K562 (cell line): ENCODE results near the gene ALG12. TPM values are rescaled to one million over a fixed set of nuclear protein-coding genes. Genes with fewer than 3 reads are reported as not detected.

ENCODE experiments used
- ARID3B ChIP-seq: fragments of 250-450 bp; sonication (Bioruptor Pico); IDR thresholded peaks from 2 replicates; pipeline ENCODE4 v1.4.0; 2020; ENCODE audit warnings: borderline replicate concordance
- ATF2 ChIP-seq: sonication (generic); formaldehyde crosslinking; IDR thresholded peaks from 2 replicates; pipeline ENCODE4 v1.8.1; 2022; ENCODE audit warnings: missing genetic modification reagents
- EWSR1 ChIP-seq: fragments of 450-650 bp; IDR thresholded peaks from 2 replicates; pipeline ENCODE4 v1.6.1; 2018; ENCODE audit warnings: borderline replicate concordance, mild to moderate bottlenecking, low read depth, moderate library complexity; ENCODE audit not compliant: partially characterized antibody
- HNRNPL ChIP-seq: fragments of 200-400 bp; formaldehyde crosslinking; IDR thresholded peaks from 2 replicates; pipeline ENCODE4 v1.6.1; 2017; ENCODE audit warnings: low read depth, mild to moderate bottlenecking, low read length
- KDM1A ChIP-seq, 2 experiments: fragments of 450-650 bp; IDR thresholded peaks; 2 replicates each; pipeline ENCODE4 v1.6.1; 2016; ENCODE audit warnings: mild to moderate bottlenecking in 2 of 2
- MEIS2 ChIP-seq: fragments of 450-650 bp; IDR thresholded peaks from 2 replicates; pipeline ENCODE4 v1.6.1; 2014; ENCODE audit warnings: mild to moderate bottlenecking; ENCODE audit not compliant: partially characterized antibody
- NFE2 ChIP-seq: IDR thresholded peaks from 2 replicates; pipeline ENCODE4 v1.6.1; 2014; ENCODE audit warnings: antibody characterized with exemption, low read depth
- NKRF ChIP-seq: fragments of 450-650 bp; IDR thresholded peaks from 2 replicates; pipeline ENCODE4 v1.6.1; 2016; ENCODE audit warnings: borderline replicate concordance
- PYGO2 ChIP-seq: fragments of 450-650 bp; IDR thresholded peaks from 2 replicates; pipeline ENCODE4 v1.6.1; 2016; ENCODE audit warnings: mild to moderate bottlenecking, missing genetic modification characterization, moderate library complexity, missing compliant biosample characterization
- RNF219 ChIP-seq: fragments of 250-450 bp; sonication (Bioruptor Pico); IDR thresholded peaks from 2 replicates; pipeline ENCODE4 v1.5.0; 2022; ENCODE audit warnings: mild to moderate bottlenecking
- RREB1 ChIP-seq: fragments of 250-450 bp; sonication (Bioruptor Pico); IDR thresholded peaks from 2 replicates; pipeline ENCODE4 v1.4.0; 2020
- SIX5 ChIP-seq, 2 experiments: IDR thresholded peaks; 2 replicates each; pipeline ENCODE4 v1.6.1; 2011; ENCODE audit warnings: low read length in 2 of 2, borderline replicate concordance in 1 of 2, low read depth in 1 of 2, mild to moderate bottlenecking in 1 of 2, moderate library complexity in 1 of 2; ENCODE audit not compliant: insufficient read depth in 1 of 2
- SMAD1 ChIP-seq: fragments of 150-350 bp; IDR thresholded peaks from 2 replicates; pipeline ENCODE4 v1.6.1; 2014; ENCODE audit warnings: low read length, low read depth; ENCODE audit not compliant: partially characterized antibody
- ZNF165 ChIP-seq: fragments of 250-450 bp; sonication (Bioruptor Pico); IDR thresholded peaks from 2 replicates; pipeline ENCODE4 v1.4.0; 2020; ENCODE audit warnings: borderline replicate concordance
- ZNF282 ChIP-seq: sonication (generic); formaldehyde crosslinking; IDR thresholded peaks from 2 replicates; pipeline ENCODE4 v1.8.1; 2023; ENCODE audit warnings: missing genetic modification reagents
- polyA plus RNA-seq, 8 experiments: library from polyadenylated mRNA; depleted of rRNA in 4 of 8; stranded (reverse) in 5 of 8; unstranded in 3 of 8; fragments of >200 nt; fragmentation: Nextera tagmentation in 2 of 8; fragmentation: Illumina TruSeq in 1 of 8; extraction: Ambion mirVana in 2 of 8; extraction: Trizol in 1 of 8; gene quantifications; 2 replicates each; pipeline versions ENCODE4 v1.2.1 to v1.2.3, GENCODE V29; 2011 to 2014; ENCODE audit warnings: inconsistent platforms in 1 of 8, missing spikeins in 1 of 8
- total RNA-seq, 7 experiments: library from RNA; depleted of rRNA in 6 of 7; stranded (reverse); fragments of >200 nt in 6 of 7; fragmentation: Illumina TruSeq in 2 of 7; extraction: Trizol in 2 of 7; gene quantifications; 2 replicates each; pipeline versions ENCODE4 v1.2.1 to v1.2.3, GENCODE V29; 2011 to 2021; ENCODE audit warnings: low replicate concordance in 1 of 7

ALG12 gene
- total and polyA plus RNA-seq, 9 of the 15 experiments (the other 6 are each of a cell fraction or from before 2014, with no cell fraction given) = 0.20 to 8.5 (median 3.4) TPM

GRCh38 chr22:49872347-49872746, 45.9 kb downstream of the ALG12 start (continued):
- no peak for TF ChIP-seq RNF219 (CRISPR knock-in tag)
- TF ChIP-seq ZNF165 (CRISPR knock-in tag) = no peak
- no peak for TF ChIP-seq KDM1A (IDR thresholded peaks at IDR 0.05)
- no peak for TF ChIP-seq PYGO2
- TF ChIP-seq RREB1 = no peak
- peak; percentile 45 for TF ChIP-seq MEIS2
- peak; percentile 87 for TF ChIP-seq NFE2
- TF ChIP-seq SMAD1 = no peak
- TF ChIP-seq ZNF282 (CRISPR knock-in tag) = no peak
- TF ChIP-seq EWSR1 = no peak
- TF ChIP-seq HNRNPL = no peak
- no peak for TF ChIP-seq ATF2 (CRISPR knock-in tag)
- TF ChIP-seq SIX5 (IDR thresholded peaks at IDR 0.05; ENCODE audit: borderline replicate concordance in 1 of 2, insufficient read depth in 1 of 2, low read depth in 1 of 2, low read length in 2 of 2) = no peak
- TF ChIP-seq NKRF = no peak
- no peak for TF ChIP-seq ARID3B (CRISPR knock-in tag)
